ENCODE results near the gene CALN1. TPM values are rescaled to one million over a fixed set of nuclear protein-coding genes. Genes with fewer than 3 reads are reported as not detected.

The CALN1 gene
- total RNA-seq, 1 experiment from 2014 or later, result not detected

DNA sequence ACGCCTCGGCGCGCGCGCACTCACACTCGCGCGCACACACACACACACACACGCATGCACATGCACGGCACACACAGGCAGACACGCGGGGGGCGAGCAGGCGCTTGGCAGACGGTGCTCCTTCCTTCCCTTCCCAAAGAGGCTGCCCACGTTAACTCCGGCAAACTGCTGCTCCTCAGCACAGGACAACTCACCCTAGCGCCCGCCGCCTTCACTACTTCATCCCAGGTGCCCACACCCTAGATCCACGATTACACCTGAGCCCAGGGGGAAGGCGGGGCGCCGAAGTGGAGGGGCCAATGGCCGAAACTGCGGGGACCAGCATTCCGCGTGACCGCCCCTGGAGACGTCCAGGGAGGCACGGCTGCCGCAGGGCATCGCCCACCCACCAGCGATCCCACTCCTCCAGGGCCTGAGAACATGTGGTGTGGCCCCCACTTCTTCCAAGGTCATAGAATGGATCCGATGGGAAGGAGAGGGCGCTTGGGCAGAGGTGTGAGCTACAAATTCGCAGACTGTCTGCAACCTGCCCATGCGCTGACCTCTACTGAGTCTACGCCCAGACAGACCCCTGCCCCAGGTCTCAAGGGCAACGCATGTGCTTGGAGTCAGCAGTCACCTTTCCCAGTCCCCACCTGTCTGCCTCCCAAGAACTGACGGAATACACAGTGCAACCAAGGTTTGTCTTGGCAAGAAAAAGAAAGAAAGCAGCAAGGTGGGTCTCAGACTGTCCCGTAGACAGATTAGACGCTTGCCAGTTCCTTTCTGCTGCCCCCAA is 74.6 kb downstream of the CALN1 start:
- DNase-seq (ENCODE audit: low read depth, low spot score), result no peak
- in situ Hi-C loops (cut with HindIII; ENCODE audit: low pct_unique_long_range_greater_than_20kb, low sequenced_read_pairs), result no loop called here

DNA sequence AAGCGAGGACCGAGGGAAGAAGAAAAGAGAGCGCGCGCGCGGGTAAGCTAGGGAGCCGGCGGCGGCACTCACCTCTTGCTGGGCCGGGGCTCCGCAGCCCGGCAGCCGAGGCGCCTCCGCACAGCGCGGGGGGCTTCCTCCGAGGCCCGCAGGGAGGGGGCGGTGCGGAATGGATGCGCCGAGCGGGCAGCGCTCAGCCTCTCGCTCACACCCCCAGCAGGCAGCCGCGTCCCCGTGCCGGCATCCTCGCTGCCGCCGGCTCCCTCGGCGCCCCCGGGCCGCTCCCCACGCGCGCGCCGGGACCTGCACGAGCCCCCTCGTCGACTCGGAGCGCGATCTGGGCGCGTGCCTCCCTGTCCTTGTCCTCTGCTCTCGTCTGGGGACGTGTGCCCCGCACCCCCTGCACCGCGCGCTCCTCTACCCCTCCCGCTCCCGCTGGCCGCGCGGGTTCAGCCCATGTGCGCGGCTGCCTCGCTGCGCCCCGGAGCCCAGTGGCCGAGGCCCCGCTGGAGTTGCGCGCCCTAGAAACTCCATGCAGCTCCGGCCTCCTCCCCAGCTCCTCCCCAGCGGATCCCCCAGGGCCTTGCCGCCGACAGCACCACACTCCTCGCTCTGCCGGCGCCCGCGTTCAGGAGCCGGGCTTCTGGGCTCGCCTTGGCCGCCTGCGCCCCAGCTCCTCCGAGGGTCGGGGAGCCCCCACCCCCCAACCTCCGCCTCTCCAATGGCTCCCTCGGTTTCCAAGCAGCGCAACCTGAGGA is 75.3 kb downstream of the CALN1 start:
- DNase-seq (ENCODE audit: low read depth, low spot score), result no peak
- in situ Hi-C loops (cut with HindIII; ENCODE audit: low pct_unique_long_range_greater_than_20kb, low sequenced_read_pairs), result no loop called here

DNA sequence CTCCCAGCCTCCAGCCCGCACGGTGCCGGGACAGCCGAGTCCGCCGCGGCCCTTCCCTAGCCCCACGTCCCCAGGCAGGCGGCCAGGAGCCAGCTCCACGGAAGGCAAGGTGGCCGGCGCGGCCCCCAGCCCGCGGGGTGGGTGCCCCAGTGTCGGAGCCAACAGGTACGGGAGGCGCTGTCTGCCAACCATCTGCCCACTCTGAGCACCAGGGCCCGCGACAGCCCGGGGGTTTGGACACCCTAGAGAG is 75.8 kb downstream of the CALN1 start:
- DNase-seq (ENCODE audit: low read depth, low spot score), result no peak
- in situ Hi-C loops (cut with HindIII; ENCODE audit: low pct_unique_long_range_greater_than_20kb, low sequenced_read_pairs), result no loop called here

DNA sequence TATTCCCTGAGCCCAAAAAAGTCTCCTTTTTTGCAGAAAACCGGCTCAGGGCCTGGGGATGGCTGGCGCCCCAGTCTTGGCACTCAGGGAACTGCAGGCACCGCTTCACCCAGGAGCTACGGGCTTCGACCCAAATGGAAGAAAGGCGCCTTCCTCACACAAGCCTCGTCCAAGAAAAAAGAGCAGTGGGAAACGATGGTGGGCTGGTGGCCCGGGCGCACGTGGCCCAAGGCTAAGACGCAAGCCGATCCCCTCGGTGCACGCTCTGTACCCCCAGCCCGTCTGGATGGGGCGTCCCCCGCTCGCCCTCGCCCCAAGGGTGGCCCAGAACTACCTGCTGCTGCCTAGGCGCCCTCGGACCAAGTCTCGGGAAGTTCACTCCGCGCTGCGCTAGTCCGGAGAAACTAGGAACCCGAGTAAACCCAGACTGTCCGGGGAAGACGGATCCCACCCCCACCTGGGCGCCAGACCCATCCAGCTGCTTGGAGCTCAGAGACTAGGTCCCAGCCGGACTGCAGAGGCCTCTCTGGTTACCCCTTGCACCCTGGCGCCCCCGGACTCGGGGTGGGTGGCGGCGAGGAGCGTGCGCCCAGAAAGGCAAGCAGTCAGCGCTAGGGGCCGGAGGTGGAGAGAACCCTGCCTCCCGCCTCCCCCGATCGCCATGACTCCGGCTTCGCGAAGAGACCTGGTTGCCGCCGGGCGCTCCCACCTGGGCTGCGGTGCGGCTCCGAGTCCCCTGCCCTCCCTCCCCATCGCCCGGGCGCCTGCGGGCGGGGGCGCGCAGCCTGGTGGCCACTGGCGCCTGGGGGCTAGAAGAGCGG is 76.4 kb downstream of the CALN1 start:
- in situ Hi-C loops (cut with HindIII; ENCODE audit: low pct_unique_long_range_greater_than_20kb, low sequenced_read_pairs), result no loop called here
- no peak for DNase-seq (ENCODE audit: low read depth, low spot score)

DNA sequence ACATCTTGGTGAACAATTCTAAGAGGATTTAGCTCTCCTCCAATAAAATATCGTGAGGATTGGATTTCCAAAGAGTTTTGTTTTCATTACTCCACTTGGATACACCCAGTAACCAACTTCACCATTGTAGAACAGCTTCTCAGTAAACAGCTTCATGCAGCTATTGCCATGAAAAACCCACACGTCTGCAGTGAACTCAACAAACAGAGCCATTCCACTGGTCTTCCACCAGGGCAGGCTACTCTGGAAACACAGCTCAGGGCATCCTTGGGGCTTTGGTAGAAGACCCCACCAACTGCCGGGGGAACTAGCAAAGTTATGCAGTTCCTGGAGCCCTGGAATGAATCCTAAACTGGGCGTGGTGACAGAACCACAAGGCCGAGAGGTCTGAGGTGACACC is 77.4 kb downstream of the CALN1 start:
- in situ Hi-C loops (cut with HindIII; ENCODE audit: low pct_unique_long_range_greater_than_20kb, low sequenced_read_pairs), result no loop called here

DNA sequence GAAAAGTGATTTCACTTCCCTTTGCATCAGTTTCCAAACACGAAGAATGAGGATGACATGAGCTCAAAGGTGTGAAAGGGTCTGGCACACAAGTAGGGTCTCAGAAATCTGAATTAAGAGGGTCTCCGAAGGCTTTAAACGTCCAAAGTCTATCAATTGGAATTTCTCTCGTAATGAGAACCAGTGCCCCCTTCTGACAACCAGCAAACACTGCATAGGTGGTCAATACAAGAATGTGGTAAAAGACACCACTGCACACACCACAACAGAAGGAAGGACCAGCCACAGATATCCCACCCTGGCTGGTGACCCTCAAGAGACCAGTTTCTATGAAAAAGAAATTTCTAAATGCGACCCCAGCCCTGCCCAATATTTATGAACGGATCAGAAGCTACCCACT is 78.1 kb downstream of the CALN1 start:
- in situ Hi-C loops (cut with HindIII; ENCODE audit: low pct_unique_long_range_greater_than_20kb, low sequenced_read_pairs), result no loop called here
- peak; percentile 40 for DNase-seq (ENCODE audit: low read depth, low spot score)

More for the DNA sequence above, 77.4 kb downstream of the CALN1 start:
- no peak for DNase-seq (ENCODE audit: low read depth, low spot score)

DNA sequence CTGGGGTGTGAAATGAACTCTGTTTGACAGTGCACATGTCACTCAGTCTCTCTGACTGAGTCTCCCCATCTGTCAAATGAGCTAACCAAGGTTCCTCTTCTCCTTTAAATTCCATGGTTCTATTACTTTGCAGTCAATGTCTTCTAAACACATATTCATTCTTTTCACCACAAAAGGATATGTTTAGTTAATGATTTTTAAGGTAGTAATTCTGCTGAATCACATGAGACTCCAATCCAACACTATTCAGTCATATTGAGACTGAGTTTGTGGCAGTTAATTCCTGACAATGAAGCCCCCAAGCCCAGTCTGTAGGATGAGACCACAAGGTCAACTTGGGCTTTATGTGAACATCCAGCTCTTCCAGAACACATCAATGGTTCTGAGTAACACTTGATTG is 85.3 kb downstream of the CALN1 start:
- in situ Hi-C loops (cut with HindIII; ENCODE audit: low pct_unique_long_range_greater_than_20kb, low sequenced_read_pairs), result no loop called here
- DNase-seq (ENCODE audit: low read depth, low spot score), result no peak

DNA sequence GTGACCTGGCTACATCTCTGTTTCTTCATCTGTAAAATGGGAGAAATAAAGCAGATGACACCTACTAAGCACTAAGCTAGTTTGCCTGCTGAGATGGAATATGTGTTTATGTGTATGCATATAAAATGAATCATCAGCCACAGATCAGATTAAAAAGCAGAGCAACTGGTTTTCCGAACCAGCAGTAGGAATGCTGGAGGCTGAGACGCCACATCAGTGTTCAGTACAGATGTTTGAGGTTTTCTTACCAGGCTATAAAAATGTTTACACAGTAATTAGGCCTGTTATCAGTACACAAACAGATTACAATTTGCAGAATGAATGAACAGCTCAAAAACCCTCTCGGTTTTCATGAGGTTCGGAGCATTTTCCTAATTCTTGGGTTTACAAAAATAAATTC is 85.8 kb downstream of the CALN1 start:
- no peak for DNase-seq (ENCODE audit: low read depth, low spot score)
- in situ Hi-C loops (cut with HindIII; ENCODE audit: low pct_unique_long_range_greater_than_20kb, low sequenced_read_pairs), result no loop called here

DNA sequence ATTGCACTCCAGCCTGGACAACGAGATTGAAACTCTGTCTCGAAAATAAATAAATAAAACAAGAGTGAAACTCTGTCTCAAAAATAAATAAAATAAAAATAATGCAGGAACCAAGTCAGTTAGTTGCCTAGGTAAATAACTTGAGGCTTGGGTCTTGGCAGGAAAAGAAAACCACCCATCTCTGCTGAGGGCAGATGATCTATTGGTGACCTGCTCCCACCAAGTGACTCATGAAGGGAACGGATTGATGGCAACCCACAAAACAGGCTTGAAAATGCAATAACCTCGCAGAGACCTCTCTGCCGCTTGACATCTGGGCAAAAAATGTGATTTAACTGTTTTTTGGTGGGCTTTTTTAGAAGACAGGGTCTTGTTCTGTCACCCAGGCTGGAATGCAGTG is 86.6 kb downstream of the CALN1 start:
- in situ Hi-C loops (cut with HindIII; ENCODE audit: low pct_unique_long_range_greater_than_20kb, low sequenced_read_pairs), result no loop called here

DNA sequence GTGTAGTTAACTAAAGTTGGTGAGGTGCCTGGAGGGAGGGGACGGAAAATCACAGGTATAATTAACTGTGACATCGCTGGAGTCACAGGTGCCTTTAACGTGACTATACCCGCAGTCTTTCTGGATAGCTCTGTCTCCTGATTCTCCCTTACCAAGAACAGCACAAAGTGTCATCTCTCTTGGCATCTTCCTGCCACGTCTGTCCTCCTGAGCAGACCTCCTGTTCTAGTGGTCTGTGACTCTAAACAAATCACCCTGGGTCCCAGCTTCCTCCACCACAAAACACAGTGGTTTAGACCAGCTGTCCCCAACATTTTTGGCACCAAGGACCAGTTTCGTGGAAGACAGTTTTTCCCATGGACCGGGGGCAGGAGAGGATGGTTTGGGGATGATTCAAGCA is 90.5 kb downstream of the CALN1 start:
- in situ Hi-C loops (cut with HindIII; ENCODE audit: low pct_unique_long_range_greater_than_20kb, low sequenced_read_pairs), result no loop called here
- DNase-seq (ENCODE audit: low read depth, low spot score), result no peak

More for the DNA sequence above, 86.6 kb downstream of the CALN1 start:
- DNase-seq (ENCODE audit: low read depth, low spot score), result no peak

DNA sequence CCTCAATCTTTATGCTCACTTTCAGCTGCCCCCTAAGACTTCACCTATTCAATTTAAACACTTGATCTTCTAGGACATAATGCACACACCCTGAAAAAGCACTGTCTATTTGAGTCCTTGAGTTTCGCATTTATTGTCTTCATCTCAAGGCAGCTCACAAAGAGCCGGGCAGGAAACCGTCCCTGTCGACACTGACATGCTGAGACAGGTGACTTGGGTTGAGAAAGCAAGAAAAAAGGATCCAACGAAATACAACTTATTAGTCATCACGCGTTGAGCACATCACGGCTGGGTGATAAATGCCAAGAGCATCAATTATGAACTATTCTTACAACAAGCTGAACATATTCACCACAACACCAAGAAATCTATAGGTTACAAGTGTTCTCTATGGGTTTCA is 91.1 kb downstream of the CALN1 start:
- in situ Hi-C loops (cut with HindIII; ENCODE audit: low pct_unique_long_range_greater_than_20kb, low sequenced_read_pairs), result no loop called here
- DNase-seq (ENCODE audit: low read depth, low spot score), result no peak

DNA sequence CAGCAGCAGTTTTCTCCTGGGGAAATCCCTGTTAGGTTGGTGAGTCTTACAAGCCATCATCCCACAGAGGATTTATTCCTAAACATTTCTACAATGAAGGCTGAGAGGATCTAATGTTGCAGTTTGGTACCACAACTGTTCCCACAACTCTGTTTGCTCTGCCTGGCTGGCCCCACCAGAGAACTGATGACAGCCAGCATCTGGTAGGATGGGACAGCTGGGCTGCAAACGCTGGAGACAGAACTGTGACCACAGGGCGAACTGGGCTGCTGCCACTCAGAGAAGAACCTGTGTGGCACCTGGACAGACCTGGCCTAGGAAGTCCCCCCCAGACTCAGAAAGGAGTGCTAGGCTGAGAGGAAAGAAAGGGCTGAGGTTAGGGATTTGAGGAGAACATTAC is 94.8 kb downstream of the CALN1 start:
- DNase-seq (ENCODE audit: low read depth, low spot score), result no peak

DNA sequence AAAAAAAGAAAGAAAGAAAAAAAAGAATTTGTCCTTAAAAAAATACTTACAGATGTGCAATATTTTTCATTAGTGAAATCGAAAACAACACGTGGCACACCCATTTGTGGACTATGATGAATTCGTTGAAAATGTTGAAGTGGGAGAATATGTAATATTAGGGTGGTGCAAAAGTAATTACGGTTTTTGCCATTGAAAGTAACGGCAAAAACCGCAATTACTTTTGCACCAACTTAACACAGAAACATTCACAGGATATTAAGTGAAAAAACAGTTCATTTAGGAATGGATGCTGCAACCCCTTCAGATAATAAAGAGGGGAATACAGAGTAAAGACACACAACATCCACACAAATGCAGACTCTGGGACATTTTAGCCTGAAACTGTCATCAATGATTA is 96.0 kb downstream of the CALN1 start:
- DNase-seq (ENCODE audit: low read depth, low spot score), result no peak
- in situ Hi-C loops (cut with HindIII; ENCODE audit: low pct_unique_long_range_greater_than_20kb, low sequenced_read_pairs), result no loop called here

More for the DNA sequence above, 94.8 kb downstream of the CALN1 start:
- in situ Hi-C loops (cut with HindIII; ENCODE audit: low pct_unique_long_range_greater_than_20kb, low sequenced_read_pairs), result no loop called here

DNA sequence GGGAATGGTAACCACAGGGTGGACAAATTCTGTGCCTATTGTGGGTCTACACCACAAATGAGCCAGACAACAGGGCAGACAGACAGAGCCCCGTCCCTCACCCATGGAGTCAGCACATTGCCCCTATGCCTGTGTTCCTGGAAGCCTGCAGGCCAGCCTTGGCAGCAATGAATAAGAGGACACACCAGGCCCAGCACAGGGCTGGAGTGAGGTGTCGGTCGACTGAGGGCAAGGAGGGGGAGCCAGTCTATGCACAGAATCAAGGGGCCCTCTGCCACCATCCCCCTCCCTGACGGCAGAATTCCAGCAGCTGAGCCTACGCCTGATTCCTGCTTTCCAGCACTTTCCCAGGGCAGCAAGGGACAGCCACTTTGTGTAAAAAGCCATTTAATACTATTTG is 98.2 kb downstream of the CALN1 start:
- in situ Hi-C loops (cut with HindIII; ENCODE audit: low pct_unique_long_range_greater_than_20kb, low sequenced_read_pairs), result no loop called here
- DNase-seq (ENCODE audit: low read depth, low spot score), result no peak

DNA sequence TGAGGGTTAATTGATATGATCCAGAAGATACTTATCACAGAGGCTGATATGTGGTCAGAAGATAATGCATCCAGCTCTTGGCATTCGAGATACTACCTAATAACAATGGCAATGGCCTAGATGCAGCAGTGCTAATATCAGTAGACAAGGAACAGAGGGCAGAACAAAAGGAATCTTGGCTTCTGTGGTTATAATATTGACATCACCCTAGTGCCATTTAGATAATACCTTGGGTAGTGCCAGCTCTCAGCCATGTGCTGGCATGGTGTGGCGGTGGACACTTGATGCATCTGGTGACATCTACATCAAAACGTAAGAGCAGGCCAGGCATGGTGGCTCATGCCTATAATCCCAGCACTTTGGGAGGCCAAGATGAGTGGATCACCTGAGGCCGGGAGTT is 101.8 kb downstream of the CALN1 start:
- no peak for DNase-seq (ENCODE audit: low read depth, low spot score)
- in situ Hi-C loops (cut with HindIII; ENCODE audit: low pct_unique_long_range_greater_than_20kb, low sequenced_read_pairs), result no loop called here

DNA sequence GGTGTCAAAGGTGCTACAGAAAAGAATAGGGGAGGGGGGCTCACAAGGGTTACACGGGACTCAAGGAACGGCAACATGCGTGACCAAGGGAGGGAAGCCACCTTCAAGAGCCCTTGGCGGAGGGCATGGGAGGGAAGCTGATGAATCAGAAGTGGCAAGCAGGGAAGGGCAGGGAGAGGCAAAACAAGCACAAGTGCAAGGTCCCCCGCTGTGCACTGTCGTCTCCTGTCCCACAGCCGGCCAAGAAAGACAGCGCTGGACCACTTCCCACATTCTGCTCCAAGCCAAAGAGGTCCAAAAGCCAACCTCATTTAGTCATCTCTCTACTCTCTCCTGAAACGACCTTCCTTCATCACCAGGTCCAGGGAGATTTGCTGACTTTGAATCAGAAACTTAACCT is 102.7 kb downstream of the CALN1 start:
- no peak for DNase-seq (ENCODE audit: low read depth, low spot score)
- in situ Hi-C loops (cut with HindIII; ENCODE audit: low pct_unique_long_range_greater_than_20kb, low sequenced_read_pairs), result no loop called here

DNA sequence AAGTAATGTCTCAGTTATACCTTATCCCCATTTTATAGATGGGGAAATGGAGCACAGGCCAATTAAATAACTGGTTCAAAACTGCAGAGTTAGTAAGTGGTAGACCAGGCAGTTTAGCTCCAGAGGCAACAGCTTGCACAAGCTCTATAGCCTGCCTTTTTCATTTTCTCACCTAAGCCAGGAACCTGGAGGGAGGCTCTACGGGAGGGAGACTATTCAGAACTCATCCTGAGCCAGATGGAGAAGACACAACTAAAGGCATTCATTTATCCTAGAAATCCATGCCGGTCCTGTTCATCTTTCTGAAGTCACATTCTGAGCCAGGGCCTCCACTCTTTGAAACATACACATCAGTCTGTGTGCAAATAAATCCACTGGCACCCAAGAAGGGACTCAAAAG is 103.2 kb downstream of the CALN1 start:
- DNase-seq (ENCODE audit: low read depth, low spot score), result no peak
- in situ Hi-C loops (cut with HindIII; ENCODE audit: low pct_unique_long_range_greater_than_20kb, low sequenced_read_pairs), result no loop called here

DNA sequence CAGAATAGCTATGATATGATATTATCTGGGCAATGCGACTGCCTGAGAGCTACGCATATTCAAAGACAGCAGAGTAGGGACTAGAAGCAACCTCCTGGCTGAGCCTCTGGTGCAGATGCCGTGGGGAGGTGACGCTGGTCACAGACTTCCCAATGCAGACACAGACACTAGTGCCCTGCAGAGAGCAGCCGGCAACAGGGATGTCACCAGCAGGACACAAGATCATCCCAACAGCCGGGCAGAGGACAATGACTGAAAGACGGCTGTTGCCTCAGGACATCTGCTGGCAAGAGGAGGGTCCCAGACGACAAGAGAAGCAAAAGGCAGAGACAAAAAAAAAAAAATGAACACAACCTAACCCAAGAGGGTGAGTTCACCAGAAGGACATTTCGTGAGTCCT is 104.6 kb downstream of the CALN1 start:
- DNase-seq (ENCODE audit: low read depth, low spot score), result no peak
- in situ Hi-C loops (cut with HindIII; ENCODE audit: low pct_unique_long_range_greater_than_20kb, low sequenced_read_pairs), result no loop called here

DNA sequence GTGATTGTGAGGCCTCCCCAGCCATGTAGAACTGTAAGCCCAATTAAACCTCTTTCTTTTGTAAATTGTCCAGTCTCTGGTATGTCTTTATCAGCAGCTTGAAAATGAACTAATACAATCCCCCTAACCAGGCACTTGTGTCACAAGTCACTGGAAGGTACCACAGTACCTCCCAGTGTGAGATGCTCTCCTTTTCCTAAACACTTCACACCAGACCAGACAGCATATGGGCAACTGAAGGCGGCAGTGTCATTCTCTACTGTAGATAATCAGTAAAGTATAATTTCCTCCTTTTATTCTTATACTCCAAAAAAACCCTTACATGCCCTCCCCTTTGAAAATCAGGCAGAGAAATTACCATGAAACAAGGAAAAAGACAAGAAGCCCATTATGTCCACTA is 113.2 kb downstream of the CALN1 start:
- in situ Hi-C loops (cut with HindIII; ENCODE audit: low pct_unique_long_range_greater_than_20kb, low sequenced_read_pairs), result no loop called here
- DNase-seq (ENCODE audit: low read depth, low spot score), result no peak

Measured in SK-MEL-5 (cell line).